ENCODE data around the gene BZW2. TPM values are rescaled to one million over a fixed set of nuclear protein-coding genes. Genes with fewer than 3 reads are reported as not detected.

Gene BZW2
- total RNA-seq, 1 experiment from 2014 or later: 80.9 TPM

- Histone ChIP-seq H3K9me3 (ENCODE audit: control insufficient read depth, insufficient read depth, low read depth, low read length) (no peaks in the 10 kb centered on the region), H3K4me1 (ENCODE audit: control insufficient read depth, insufficient read depth, low read length) (no peaks in the 10 kb centered on the region), H3K27me3 (ENCODE audit: control insufficient read depth, insufficient read depth, low read length) (no peaks in the 10 kb centered on the region), H3K4me3 (ENCODE audit: low read depth in 2 of 2, low read length in 2 of 2) (no peak overlapping the region), H3K27ac (ENCODE audit: low read length) (no peak overlapping the region), H3K36me3 (ENCODE audit: control insufficient read depth, insufficient read depth, low read length) (peaks cover 9% of the 10 kb centered on the region; the same call in 1 of the 2 replicates)
- intact Hi-C loops (cut with micrococcal nuclease; ENCODE audit: unreplicated experiment): no loop called here
- ChIA-PET CTCF (no interaction called here), POLR2A (interaction anchor here (0.5 kb wide), 1 partner anchor 32 kb away, joined by 3 read pairs; no protein-coding TSS in a partner anchor)
- TF ChIP-seq REST (IDR thresholded peaks at IDR 0.05; ENCODE audit: insufficient read depth in 1 of 2, low read depth in 2 of 2, low read length in 1 of 2): no peak
- TF ChIP-seq TCF7L2 (IDR thresholded peaks at IDR 0.05; ENCODE audit: low read depth, low read length): no peak
- no peak for TF ChIP-seq SIN3A (IDR thresholded peaks at IDR 0.05; ENCODE audit: borderline replicate concordance, insufficient read depth, low read depth, low read length)
- TF ChIP-seq CTCF (IDR thresholded peaks at IDR 0.05): no peak
- no peak for TF ChIP-seq POLR2AphosphoS5 (IDR thresholded peaks at IDR 0.05; ENCODE audit: low read depth, low read length)
- in situ Hi-C loops (cut with HindIII; ENCODE audit: low pct_unique_long_range_greater_than_20kb, low sequenced_read_pairs): no loop called here
- no peak for DNase-seq (ENCODE audit: low read depth, low spot score)
- BruUV-seq (replicated peaks): no TSS peak
- ATAC-seq: no peak
Observed at GRCh38 chr7:16599860-16600259, 46.1 kb upstream of the BZW2 start.

GRCh38 chr7:16603633-16604032 lies 42.3 kb upstream of the BZW2 start:
- H3K4me1 ChIP-seq (ENCODE audit: control insufficient read depth, insufficient read depth, low read length): no peaks in the 10 kb centered on the region
- BruUV-seq (replicated peaks): no TSS peak
- ChIA-PET CTCF (no interaction called here), POLR2A (interaction anchor here (0.6 kb wide), 1 partner anchor 14 kb away, joined by 4 read pairs; no protein-coding TSS in a partner anchor)
- H3K36me3 ChIP-seq (ENCODE audit: control insufficient read depth, insufficient read depth, low read length): peaks cover 9% of the 10 kb centered on the region; the same call in 1 of the 2 replicates
- in situ Hi-C loops (cut with HindIII; ENCODE audit: low pct_unique_long_range_greater_than_20kb, low sequenced_read_pairs) (no loop called here), intact Hi-C loops (cut with micrococcal nuclease; ENCODE audit: unreplicated experiment) (no loop called here)
- H3K9me3 ChIP-seq (ENCODE audit: control insufficient read depth, insufficient read depth, low read depth, low read length): no peaks in the 10 kb centered on the region
- H3K27ac ChIP-seq (ENCODE audit: low read length): no peak overlapping the region
- no peak overlapping the region for H3K4me3 ChIP-seq (ENCODE audit: low read depth in 2 of 2, low read length in 2 of 2)
- ATAC-seq (no peak), DNase-seq (ENCODE audit: low read depth, low spot score) (no peak)
- H3K27me3 ChIP-seq (ENCODE audit: control insufficient read depth, insufficient read depth, low read length): no peaks in the 10 kb centered on the region
- TF ChIP-seq POLR2AphosphoS5 (IDR thresholded peaks at IDR 0.05; ENCODE audit: low read depth, low read length) (no peak), REST (IDR thresholded peaks at IDR 0.05; ENCODE audit: insufficient read depth in 1 of 2, low read depth in 2 of 2, low read length in 1 of 2) (no peak), CTCF (IDR thresholded peaks at IDR 0.05) (no peak), SIN3A (IDR thresholded peaks at IDR 0.05; ENCODE audit: borderline replicate concordance, insufficient read depth, low read depth, low read length) (no peak), TCF7L2 (IDR thresholded peaks at IDR 0.05; ENCODE audit: low read depth, low read length) (no peak)

All from Panc1 (cell line).